ENCODE data around the gene HELZ2. TPM values are rescaled to one million over a fixed set of nuclear protein-coding genes. Genes with fewer than 3 reads are reported as not detected.
"Not testable (repeated sequence)": the region's sequence is repeated elsewhere in the genome, so short reads cannot be mapped to it uniquely, and the experiment has no call there.

Gene HELZ2
- total RNA-seq, 1 donor from 2014 or later: 188 TPM

GRCh38 chr20:63560333-63560805, 13.7 kb downstream of the HELZ2 start:
- FAIRE-seq: no peak
- Histone ChIP-seq H3K27me3 (ENCODE audit: insufficient read depth, low read length) (no peaks in the 10 kb centered on the region), H3K79me2 (ENCODE audit: insufficient read depth, low read length) (no peaks in the 10 kb centered on the region), H4K20me1 (ENCODE audit: insufficient read depth, low read length) (no peaks in the 10 kb centered on the region), H3K4me2 (ENCODE audit: low read length) (no peak overlapping the region), H3K36me3 (ENCODE audit: insufficient read depth, low read length) (no peaks in the 10 kb centered on the region), H3K9ac (ENCODE audit: low read length) (no peak overlapping the region), H2AFZ (ENCODE audit: low read depth, low read length) (no peak overlapping the region), H3K27ac (ENCODE audit: low read depth, low read length) (no peak overlapping the region), H3K4me1 (ENCODE audit: insufficient read depth, low read length) (no peaks in the 10 kb centered on the region), H3K4me3 (ENCODE audit: insufficient read depth, low read depth, low read length) (no peak overlapping the region), H3K9me3 (ENCODE audit: insufficient read depth, low read depth, low read length) (no peaks in the 10 kb centered on the region)
- Mint-ChIP-seq H3K4me1 (ENCODE audit: low read depth, unreplicated experiment) (no peaks in the 10 kb centered on the region), H3K4me3 (ENCODE audit: unreplicated experiment) (no peak overlapping the region), H3K27me3 (ENCODE audit: low read depth, unreplicated experiment) (no peaks in the 10 kb centered on the region), H3K9me3 (ENCODE audit: unreplicated experiment) (no peaks in the 10 kb centered on the region), H3K36me3 (ENCODE audit: low read depth, unreplicated experiment) (peaks cover 5% of the 10 kb centered on the region), H3K27ac (ENCODE audit: unreplicated experiment) (no peak overlapping the region)
- no peak for DNase-seq (ENCODE audit: low read depth)
- TF ChIP-seq CTCF (IDR thresholded peaks at IDR 0.05; ENCODE audit: insufficient read depth, low read depth, low read length) (no peak), EZH2 (IDR thresholded peaks at IDR 0.05; ENCODE audit: insufficient read depth, low read length) (no peak)

GRCh38 chr20:63559485-63560332, 14.3 kb downstream of the HELZ2 start:
- not testable (repeated sequence) for H3K9me3 Mint-ChIP-seq (ENCODE audit: unreplicated experiment); H3K36me3 ChIP-seq (ENCODE audit: insufficient read depth, low read length); H3K4me1 ChIP-seq (ENCODE audit: insufficient read depth, low read length); H3K79me2 ChIP-seq (ENCODE audit: insufficient read depth, low read length); FAIRE-seq; H3K27me3 Mint-ChIP-seq (ENCODE audit: low read depth, unreplicated experiment); H3K4me3 Mint-ChIP-seq (ENCODE audit: unreplicated experiment); H4K20me1 ChIP-seq (ENCODE audit: insufficient read depth, low read length); H3K27me3 ChIP-seq (ENCODE audit: insufficient read depth, low read length); H3K4me2 ChIP-seq (ENCODE audit: low read length); H3K9ac ChIP-seq (ENCODE audit: low read length); H3K27ac Mint-ChIP-seq (ENCODE audit: unreplicated experiment); H3K27ac ChIP-seq (ENCODE audit: low read depth, low read length); H3K4me3 ChIP-seq (ENCODE audit: insufficient read depth, low read depth, low read length); H3K9me3 ChIP-seq (ENCODE audit: insufficient read depth, low read depth, low read length); H3K36me3 Mint-ChIP-seq (ENCODE audit: low read depth, unreplicated experiment); H3K4me1 Mint-ChIP-seq (ENCODE audit: low read depth, unreplicated experiment); H2AFZ ChIP-seq (ENCODE audit: low read depth, low read length); DNase-seq (ENCODE audit: low read depth)

- TF ChIP-seq EZH2 (IDR thresholded peaks at IDR 0.05; ENCODE audit: insufficient read depth, low read length) (no peak), CTCF (IDR thresholded peaks at IDR 0.05; ENCODE audit: insufficient read depth, low read depth, low read length) (no peak)
- H3K4me1 ChIP-seq (ENCODE audit: insufficient read depth, low read length): no peaks in the 10 kb centered on the region
- no peak overlapping the region for H3K27ac ChIP-seq (ENCODE audit: low read depth, low read length)
- H3K27me3 Mint-ChIP-seq (ENCODE audit: low read depth, unreplicated experiment): no peaks in the 10 kb centered on the region
- no peaks in the 10 kb centered on the region for H3K9me3 ChIP-seq (ENCODE audit: insufficient read depth, low read depth, low read length)
- H3K9ac ChIP-seq (ENCODE audit: low read length): no peak overlapping the region
- no peaks in the 10 kb centered on the region for H3K79me2 ChIP-seq (ENCODE audit: insufficient read depth, low read length)
- FAIRE-seq (no peak), DNase-seq (ENCODE audit: low read depth) (no peak)
- H3K4me3 Mint-ChIP-seq (ENCODE audit: unreplicated experiment): no peak overlapping the region
- H3K36me3 Mint-ChIP-seq (ENCODE audit: low read depth, unreplicated experiment): peaks cover 5% of the 10 kb centered on the region
- H3K4me1 Mint-ChIP-seq (ENCODE audit: low read depth, unreplicated experiment): no peaks in the 10 kb centered on the region
- no peak overlapping the region for H3K27ac Mint-ChIP-seq (ENCODE audit: unreplicated experiment)
- no peaks in the 10 kb centered on the region for H3K36me3 ChIP-seq (ENCODE audit: insufficient read depth, low read length)
- no peak overlapping the region for H3K4me3 ChIP-seq (ENCODE audit: insufficient read depth, low read depth, low read length)
- H3K9me3 Mint-ChIP-seq (ENCODE audit: unreplicated experiment): no peaks in the 10 kb centered on the region
- no peak overlapping the region for H3K4me2 ChIP-seq (ENCODE audit: low read length)
- no peaks in the 10 kb centered on the region for H4K20me1 ChIP-seq (ENCODE audit: insufficient read depth, low read length)
- no peak overlapping the region for H2AFZ ChIP-seq (ENCODE audit: low read depth, low read length)
- no peaks in the 10 kb centered on the region for H3K27me3 ChIP-seq (ENCODE audit: insufficient read depth, low read length)
Observed at GRCh38 chr20:63558804-63559484, 15.1 kb downstream of the HELZ2 start.
